ENCODE results near the gene OR6C70.

OR6C70 gene

DNA sequence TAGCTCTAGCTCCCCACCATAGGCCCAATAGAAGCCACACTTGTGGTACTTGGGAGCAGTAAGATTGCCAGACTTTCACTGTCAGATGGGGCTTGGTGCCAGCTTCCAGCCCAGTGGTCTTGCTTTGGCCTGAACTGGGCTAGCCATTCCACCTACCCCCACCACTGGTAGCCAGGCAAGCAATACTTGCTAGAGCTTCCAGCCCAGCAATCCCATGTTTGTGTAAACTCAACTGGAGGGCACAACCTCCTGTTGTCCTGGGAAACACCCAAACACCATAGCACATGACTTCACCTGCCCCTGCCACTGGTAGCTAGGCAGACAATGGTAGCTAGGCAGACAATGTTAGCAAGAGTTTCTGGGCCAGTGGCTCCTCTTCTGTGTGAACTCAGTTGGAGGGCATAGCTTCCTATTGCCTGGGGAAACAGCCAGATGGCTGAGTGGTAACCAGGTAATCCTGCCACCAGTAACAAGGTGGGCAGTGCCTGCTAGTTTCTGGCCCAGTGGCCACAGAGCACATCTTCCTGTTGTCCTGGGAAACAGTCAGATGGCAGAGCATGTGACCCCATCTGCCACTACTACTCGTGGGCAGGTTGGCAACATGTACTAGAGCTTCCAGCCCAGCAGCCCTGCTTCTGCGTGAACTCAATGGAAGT, 49.5 kb downstream of the OR6C70 start:
- no peaks in the 10 kb centered on the region for H3K9me3 ChIP-seq
- H3K9ac ChIP-seq, result no peak overlapping the region
- H3K27me3 ChIP-seq, result peaks cover 4% of the 10 kb centered on the region; the same call in 1 of the 2 replicates
- H3K36me3 ChIP-seq, result no peaks in the 10 kb centered on the region
- no peaks in the 10 kb centered on the region for H4K20me1 ChIP-seq
- H3K4me1 ChIP-seq, result no peaks in the 10 kb centered on the region
- TF ChIP-seq Cebpa-rat (IDR thresholded peaks at IDR 0.05), result no peak
- H3K4me2 ChIP-seq, result no peak overlapping the region
- no peak overlapping the region for H3K4me3 ChIP-seq
- H3K27ac ChIP-seq, result no peak overlapping the region

All from BLaER1 (cell line).